ENCODE measurements around the gene ADAMTSL3.

DNA sequence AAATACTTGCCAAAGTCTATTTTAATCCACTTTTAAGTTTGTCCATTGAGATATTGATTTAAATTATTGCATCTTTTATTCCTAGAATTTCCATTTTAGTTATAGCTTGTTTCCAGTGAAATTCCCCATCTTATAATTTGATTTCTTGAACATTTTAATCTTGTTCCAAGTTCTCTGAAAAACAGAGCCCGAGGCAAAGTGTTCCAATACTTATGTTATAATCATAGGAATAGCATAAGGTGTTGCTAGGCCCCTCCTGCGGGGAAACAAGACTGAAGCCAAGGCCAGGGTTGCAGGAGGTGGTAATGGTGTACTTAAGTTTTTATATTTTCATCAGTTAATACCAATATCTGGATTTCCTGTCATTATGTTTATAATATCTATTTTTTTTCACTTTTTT lies 226.6 kb downstream of the ADAMTSL3 start:
- no peak for TF ChIP-seq TEAD1 (CRISPR knock-in tag; IDR thresholded peaks at IDR 0.05)
- no peak for TF ChIP-seq FOXJ3 (CRISPR knock-in tag; IDR thresholded peaks at IDR 0.05; ENCODE audit: borderline replicate concordance)
- no peak for TF ChIP-seq NR2C2 (CRISPR knock-in tag; IDR thresholded peaks at IDR 0.05)
- TF ChIP-seq, protein P1, sequence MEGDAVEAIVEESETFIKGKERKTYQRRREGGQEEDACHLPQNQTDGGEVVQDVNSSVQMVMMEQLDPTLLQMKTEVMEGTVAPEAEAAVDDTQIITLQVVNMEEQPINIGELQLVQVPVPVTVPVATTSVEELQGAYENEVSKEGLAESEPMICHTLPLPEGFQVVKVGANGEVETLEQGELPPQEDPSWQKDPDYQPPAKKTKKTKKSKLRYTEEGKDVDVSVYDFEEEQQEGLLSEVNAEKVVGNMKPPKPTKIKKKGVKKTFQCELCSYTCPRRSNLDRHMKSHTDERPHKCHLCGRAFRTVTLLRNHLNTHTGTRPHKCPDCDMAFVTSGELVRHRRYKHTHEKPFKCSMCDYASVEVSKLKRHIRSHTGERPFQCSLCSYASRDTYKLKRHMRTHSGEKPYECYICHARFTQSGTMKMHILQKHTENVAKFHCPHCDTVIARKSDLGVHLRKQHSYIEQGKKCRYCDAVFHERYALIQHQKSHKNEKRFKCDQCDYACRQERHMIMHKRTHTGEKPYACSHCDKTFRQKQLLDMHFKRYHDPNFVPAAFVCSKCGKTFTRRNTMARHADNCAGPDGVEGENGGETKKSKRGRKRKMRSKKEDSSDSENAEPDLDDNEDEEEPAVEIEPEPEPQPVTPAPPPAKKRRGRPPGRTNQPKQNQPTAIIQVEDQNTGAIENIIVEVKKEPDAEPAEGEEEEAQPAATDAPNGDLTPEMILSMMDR (IDR thresholded peaks at IDR 0.05), result no peak
- TF ChIP-seq, protein P2, sequence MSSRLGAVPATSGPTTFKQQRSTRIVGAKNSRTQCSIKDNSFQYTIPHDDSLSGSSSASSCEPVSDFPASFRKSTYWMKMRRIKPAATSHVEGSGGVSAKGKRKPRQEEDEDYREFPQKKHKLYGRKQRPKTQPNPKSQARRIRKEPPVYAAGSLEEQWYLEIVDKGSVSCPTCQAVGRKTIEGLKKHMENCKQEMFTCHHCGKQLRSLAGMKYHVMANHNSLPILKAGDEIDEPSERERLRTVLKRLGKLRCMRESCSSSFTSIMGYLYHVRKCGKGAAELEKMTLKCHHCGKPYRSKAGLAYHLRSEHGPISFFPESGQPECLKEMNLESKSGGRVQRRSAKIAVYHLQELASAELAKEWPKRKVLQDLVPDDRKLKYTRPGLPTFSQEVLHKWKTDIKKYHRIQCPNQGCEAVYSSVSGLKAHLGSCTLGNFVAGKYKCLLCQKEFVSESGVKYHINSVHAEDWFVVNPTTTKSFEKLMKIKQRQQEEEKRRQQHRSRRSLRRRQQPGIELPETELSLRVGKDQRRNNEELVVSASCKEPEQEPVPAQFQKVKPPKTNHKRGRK (CRISPR knock-in tag; IDR thresholded peaks at IDR 0.05; ENCODE audit: borderline replicate concordance), result no peak
- TF ChIP-seq, protein P3, sequence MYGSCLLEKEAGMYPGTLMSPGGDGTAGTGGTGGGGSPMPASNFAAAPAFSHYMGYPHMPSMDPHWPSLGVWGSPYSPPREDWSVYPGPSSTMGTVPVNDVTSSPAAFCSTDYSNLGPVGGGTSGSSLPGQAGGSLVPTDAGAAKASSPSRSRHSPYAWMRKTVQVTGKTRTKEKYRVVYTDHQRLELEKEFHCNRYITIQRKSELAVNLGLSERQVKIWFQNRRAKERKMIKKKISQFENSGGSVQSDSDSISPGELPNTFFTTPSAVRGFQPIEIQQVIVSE (CRISPR knock-in tag; IDR thresholded peaks at IDR 0.05; ENCODE audit: borderline replicate concordance), result no peak
